GM19238 (cell line): ENCODE results near the gene FRAT1.

Experiments
- DNase-seq: peaks from one replicate; pipeline ENCODE4 v3.0.0; 2011; ENCODE audit warnings: low spot score; ENCODE audit not compliant: insufficient read length

FRAT1 gene

DNA sequence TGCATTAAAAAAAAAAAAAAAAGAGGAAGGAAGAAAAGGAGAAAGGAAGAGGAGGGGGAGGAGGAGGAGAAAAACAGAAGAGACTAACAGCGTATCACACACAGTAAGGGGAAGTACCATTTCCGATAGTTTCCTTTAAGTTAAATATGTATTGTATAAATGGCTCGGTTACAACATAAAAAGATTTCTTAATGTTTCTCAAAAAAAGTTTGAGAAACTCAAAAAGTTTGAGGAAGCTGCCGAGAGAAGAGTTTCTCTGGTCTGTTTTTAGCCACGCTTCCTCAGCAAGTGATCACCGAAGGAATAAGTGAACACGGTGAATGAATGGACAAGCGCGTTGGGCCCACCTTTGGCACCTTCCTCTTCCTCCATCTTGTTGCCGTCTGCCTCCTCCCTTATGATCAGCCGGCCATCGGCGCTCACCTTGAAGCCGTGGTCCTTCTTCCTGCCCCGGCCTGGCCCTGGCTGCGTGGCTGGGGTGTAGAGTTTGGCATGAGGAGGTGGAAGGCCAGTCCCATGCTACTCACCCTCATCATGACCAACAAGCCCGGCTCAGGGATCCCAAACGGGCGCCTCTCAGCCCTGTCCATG, 46.8 kb downstream of the FRAT1 start:
- DNase-seq = no peak

- DNase-seq = no peak
These were observed 47.5 kb downstream of the FRAT1 start for GRCh38 chr10:97366572-97366971.

DNA sequence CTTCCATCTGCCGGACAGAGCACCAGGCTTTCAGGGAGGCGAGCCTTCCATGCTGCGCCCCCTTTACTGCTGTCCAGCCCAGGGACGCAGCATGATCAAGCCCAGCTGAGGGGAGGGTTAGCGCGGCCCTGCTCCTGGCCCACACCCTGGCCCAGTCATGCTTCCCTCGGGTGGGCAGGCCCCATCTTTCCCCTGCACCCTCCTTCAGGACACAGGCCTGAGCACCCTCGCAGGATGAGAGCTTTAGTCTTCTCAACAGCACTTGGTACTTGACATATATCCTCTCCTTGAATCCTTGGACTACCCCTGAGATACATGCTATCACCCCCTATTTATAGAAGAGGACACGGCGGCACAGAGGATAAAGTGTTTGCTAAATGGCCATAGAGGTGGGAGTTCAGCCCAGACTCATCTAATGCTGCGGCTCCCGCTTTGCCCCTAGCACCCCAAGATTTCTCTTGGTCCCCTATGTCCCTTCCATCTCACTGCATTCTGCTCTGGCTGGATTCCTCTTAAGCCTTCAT, 48.1 kb downstream of the FRAT1 start:
- no peak for DNase-seq
